ENCODE measurements around the gene DDX25. TPM values are rescaled to one million over a fixed set of nuclear protein-coding genes. Genes with fewer than 3 reads are reported as not detected.

The DDX25 gene
- total RNA-seq, 1 experiment from 2014 or later, result not detected

GRCh38 chr11:125957618-125958332, 53.5 kb downstream of the DDX25 start:
- Histone ChIP-seq H4K20me1 (ENCODE audit: low read length) (no peaks in the 10 kb centered on the region), H3K27ac (ENCODE audit: low read length) (no peak overlapping the region), H3K4me1 (ENCODE audit: insufficient read depth, low read length) (peaks cover 6% of the 10 kb centered on the region), H3K9me3 (ENCODE audit: low read length) (no peaks in the 10 kb centered on the region), H3K4me2 (ENCODE audit: low read length) (no peak overlapping the region), H3K4me3 (ENCODE audit: low read length) (no peak overlapping the region), H3K9me2 (replicated peaks; ENCODE audit: low read length) (no peaks in the 10 kb centered on the region), H3K9ac (ENCODE audit: low read length) (no peak overlapping the region), H3K79me2 (ENCODE audit: low read length) (no peaks in the 10 kb centered on the region), H3K36me3 (ENCODE audit: low read depth, low read length) (no peaks in the 10 kb centered on the region), H2AFZ (ENCODE audit: low read length) (no peak overlapping the region), H3F3A (ENCODE audit: low read length, unreplicated experiment) (no peaks in the 10 kb centered on the region), H3K27me3 (ENCODE audit: low read length) (no peaks in the 10 kb centered on the region)
- BruUV-seq (replicated peaks), result no TSS peak
- intact Hi-C loops (cut with micrococcal nuclease), result no loop called here
- ATAC-seq (no peak), DNase-seq (no peak)
- POLR2A ChIA-PET (ENCODE audit: unreplicated experiment), result no interaction called here
- CTCF ChIA-PET, result no interaction called here
- TF ChIP-seq EZH2phosphoT487 (IDR thresholded peaks at IDR 0.05; ENCODE audit: borderline replicate concordance, low read length), result no peak
- no peak for TF ChIP-seq CTCF (conservative IDR thresholded peaks at IDR 0.05; ENCODE audit: low read depth, low read length)
- TF ChIP-seq EZH2 (IDR thresholded peaks at IDR 0.05; ENCODE audit: low read length, unreplicated experiment), result no peak

DNA sequence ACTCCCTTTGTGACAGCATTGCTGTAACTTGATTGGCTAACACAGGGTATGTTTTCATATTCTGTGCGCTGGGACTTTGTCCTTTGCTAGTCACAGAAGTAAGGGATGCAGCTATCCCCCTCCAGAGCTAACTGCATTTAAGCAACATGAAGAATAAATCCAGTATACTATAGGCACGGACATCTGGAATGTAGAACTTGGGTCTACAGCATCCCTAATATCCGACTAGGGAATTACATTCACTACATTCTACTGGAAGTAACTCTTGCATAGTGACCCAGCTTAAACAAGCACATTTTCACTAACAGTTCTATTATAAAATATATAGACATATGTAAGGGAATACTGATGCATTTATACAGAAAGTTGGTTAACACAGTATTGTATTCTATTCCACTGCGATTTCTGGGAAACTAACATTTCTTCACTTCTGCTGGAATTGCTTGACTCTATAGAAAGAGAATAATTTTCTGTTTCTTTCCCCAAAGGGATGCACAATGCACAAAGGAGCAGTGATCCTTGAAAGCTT, 54.6 kb downstream of the DDX25 start:
- Histone ChIP-seq H3K27me3 (ENCODE audit: low read length) (no peaks in the 10 kb centered on the region), H3K4me2 (ENCODE audit: low read length) (no peak overlapping the region), H3K27ac (ENCODE audit: low read length) (no peak overlapping the region), H3K9me3 (ENCODE audit: low read length) (no peaks in the 10 kb centered on the region), H3K4me3 (ENCODE audit: low read length) (no peak overlapping the region), H3K36me3 (ENCODE audit: low read depth, low read length) (no peaks in the 10 kb centered on the region), H3K9ac (ENCODE audit: low read length) (no peak overlapping the region), H3K9me2 (replicated peaks; ENCODE audit: low read length) (no peaks in the 10 kb centered on the region), H3F3A (ENCODE audit: low read length, unreplicated experiment) (no peaks in the 10 kb centered on the region), H2AFZ (ENCODE audit: low read length) (no peak overlapping the region), H4K20me1 (ENCODE audit: low read length) (no peaks in the 10 kb centered on the region), H3K4me1 (ENCODE audit: insufficient read depth, low read length) (no peaks in the 10 kb centered on the region), H3K79me2 (ENCODE audit: low read length) (no peaks in the 10 kb centered on the region)
- no TSS peak for BruUV-seq (replicated peaks)
- ChIA-PET POLR2A (ENCODE audit: unreplicated experiment) (no interaction called here), CTCF (no interaction called here)
- intact Hi-C loops (cut with micrococcal nuclease), result no loop called here
- TF ChIP-seq EZH2 (IDR thresholded peaks at IDR 0.05; ENCODE audit: low read length, unreplicated experiment), result no peak
- TF ChIP-seq CTCF (conservative IDR thresholded peaks at IDR 0.05; ENCODE audit: low read depth, low read length), result no peak
- no peak for TF ChIP-seq EZH2phosphoT487 (IDR thresholded peaks at IDR 0.05; ENCODE audit: borderline replicate concordance, low read length)
- no peak for DNase-seq
- ATAC-seq, result no peak

DNA sequence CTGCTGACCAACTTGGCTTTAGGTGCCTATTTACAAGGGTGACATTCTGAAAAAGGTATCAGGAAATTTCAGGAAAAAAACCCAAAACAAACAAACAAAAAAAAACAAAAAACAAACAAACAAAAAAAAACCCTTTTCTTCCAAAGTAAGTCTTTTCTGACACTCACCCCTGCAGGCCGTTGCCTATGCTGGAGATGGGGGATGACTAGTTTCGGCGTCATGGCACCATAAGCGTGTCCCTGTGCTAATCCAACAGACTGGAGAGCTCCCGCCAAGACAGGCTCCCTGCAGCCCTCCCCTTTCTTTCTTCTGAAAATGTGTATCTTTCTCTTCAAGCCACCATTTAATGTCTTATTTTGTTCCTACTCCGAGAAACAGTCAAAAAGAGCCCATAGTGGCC, 55.2 kb downstream of the DDX25 start:
- H4K20me1 ChIP-seq (ENCODE audit: low read length), result no peaks in the 10 kb centered on the region
- H3K9ac ChIP-seq (ENCODE audit: low read length), result no peak overlapping the region

More for the DNA sequence above, 55.2 kb downstream of the DDX25 start:
- H3K27ac ChIP-seq (ENCODE audit: low read length), result no peak overlapping the region
- ChIA-PET POLR2A (ENCODE audit: unreplicated experiment) (no interaction called here), CTCF (no interaction called here)
- TF ChIP-seq EZH2 (IDR thresholded peaks at IDR 0.05; ENCODE audit: low read length, unreplicated experiment), result no peak
- TF ChIP-seq EZH2phosphoT487 (IDR thresholded peaks at IDR 0.05; ENCODE audit: borderline replicate concordance, low read length), result no peak
- TF ChIP-seq CTCF (conservative IDR thresholded peaks at IDR 0.05; ENCODE audit: low read depth, low read length), result no peak
- H2AFZ ChIP-seq (ENCODE audit: low read length), result no peak overlapping the region
- H3K79me2 ChIP-seq (ENCODE audit: low read length), result no peaks in the 10 kb centered on the region
- H3K4me3 ChIP-seq (ENCODE audit: low read length), result no peak overlapping the region
- no peaks in the 10 kb centered on the region for H3F3A ChIP-seq (ENCODE audit: low read length, unreplicated experiment)
- no peaks in the 10 kb centered on the region for H3K9me2 ChIP-seq (replicated peaks; ENCODE audit: low read length)
- no peaks in the 10 kb centered on the region for H3K4me1 ChIP-seq (ENCODE audit: insufficient read depth, low read length)
- H3K4me2 ChIP-seq (ENCODE audit: low read length), result no peak overlapping the region
- intact Hi-C loops (cut with micrococcal nuclease), result no loop called here
- DNase-seq (no peak), ATAC-seq (no peak)
- no peaks in the 10 kb centered on the region for H3K36me3 ChIP-seq (ENCODE audit: low read depth, low read length)
- H3K9me3 ChIP-seq (ENCODE audit: low read length), result no peaks in the 10 kb centered on the region
- H3K27me3 ChIP-seq (ENCODE audit: low read length), result no peaks in the 10 kb centered on the region
- BruUV-seq (replicated peaks), result no TSS peak
